Naive thymus-derived CD4-positive, alpha-beta T cell (primary cell): ENCODE data around the gene EIF4E1B. TPM values are rescaled to one million over a fixed set of nuclear protein-coding genes. Genes with fewer than 3 reads are reported as not detected.

ENCODE experiments used
- ATAC-seq: fragments of 150-1000 bp; cut with Tn5 transposase; 2 replicates; pipeline ENCODE4 v1.10.0; 2021; ENCODE audit warnings: mild to moderate bottlenecking, moderate library complexity
- CTCF ChIA-PET: fragments of 350-600 bp; sonication (Branson Sonifier 250); formaldehyde crosslinking; loops from one replicate; lab custom pipeline; 2021; ENCODE audit warnings: antibody characterized with exemption; lab: Charles Lee
- POLR2A ChIA-PET: fragments of 350-600 bp; sonication (Branson Sonifier 250); formaldehyde crosslinking; loops from one replicate; lab custom pipeline; 2021; ENCODE audit warnings: antibody characterized with exemption, inconsistent platforms; lab: Charles Lee
- DNase-seq, 9 donors: peaks; one replicate each; pipeline versions ENCODE4 v3.0.0 to v3.0.0-alpha.2; 2020 to 2022; ENCODE audit warnings: mixed read lengths in 1 of 9
- H3K27ac ChIP-seq: one replicate; pipeline ENCODE4 v1.7.0; 2013; ENCODE audit warnings: mild to moderate bottlenecking, low read depth, low read length, moderate library complexity
- H3K27me3 ChIP-seq, 2 donors: one replicate each; pipeline ENCODE4 v1.7.0; 2013; ENCODE audit warnings: low read length in 2 of 2, mild to moderate bottlenecking in 2 of 2, moderate library complexity in 2 of 2; ENCODE audit not compliant: control insufficient read depth in 2 of 2, insufficient read depth in 2 of 2
- H3K36me3 ChIP-seq, 3 experiments: 1 replicate in 2 of 3; 2 replicates in 1 of 3; pipeline ENCODE4 v1.7.0; 2013; ENCODE audit warnings: low read length in 3 of 3, mild to moderate bottlenecking in 3 of 3, moderate library complexity in 1 of 3; ENCODE audit not compliant: insufficient read depth in 3 of 3, control insufficient read depth in 2 of 3
- H3K4me1 ChIP-seq, 2 donors: one replicate each; pipeline ENCODE4 v1.7.0; 2013; ENCODE audit warnings: low read length in 2 of 2, mild to moderate bottlenecking in 2 of 2, moderate library complexity in 1 of 2; ENCODE audit not compliant: control insufficient read depth in 2 of 2, insufficient read depth in 2 of 2
- H3K4me3 ChIP-seq: 2 replicates; pipeline ENCODE4 v1.7.0; 2013; ENCODE audit warnings: mild to moderate bottlenecking, low read length
- H3K9me3 ChIP-seq, 3 experiments: 1 replicate in 2 of 3; 2 replicates in 1 of 3; pipeline ENCODE4 v1.7.0; 2013; ENCODE audit warnings: low read length in 3 of 3; ENCODE audit not compliant: control insufficient read depth in 2 of 3
- H3K27ac Mint-ChIP-seq, 9 donors: one replicate each; pipeline ENCODE4 v1.8.0; 2020 to 2022; ENCODE audit warnings: mixed read lengths in 9 of 9, mild to moderate bottlenecking in 8 of 9, moderate library complexity in 5 of 9, inconsistent platforms in 2 of 9
- H3K27me3 Mint-ChIP-seq, 5 donors: one replicate each; pipeline ENCODE4 v1.8.0; 2021 to 2022; ENCODE audit warnings: mixed read lengths in 5 of 5, mild to moderate bottlenecking in 1 of 5
- H3K36me3 Mint-ChIP-seq, 5 donors: one replicate each; pipeline ENCODE4 v1.8.0; 2020 to 2022; ENCODE audit warnings: mixed read lengths in 5 of 5, mild to moderate bottlenecking in 3 of 5, inconsistent platforms in 1 of 5
- H3K4me1 Mint-ChIP-seq, 7 donors: one replicate each; pipeline ENCODE4 v1.8.0; 2020 to 2022; ENCODE audit warnings: mixed read lengths in 7 of 7, mild to moderate bottlenecking in 3 of 7, inconsistent platforms in 1 of 7
- H3K4me3 Mint-ChIP-seq, 10 donors: one replicate each; pipeline ENCODE4 v1.8.0; 2020 to 2022; ENCODE audit warnings: mild to moderate bottlenecking in 10 of 10, mixed read lengths in 10 of 10, moderate library complexity in 6 of 10, inconsistent platforms in 2 of 10
- H3K9me3 Mint-ChIP-seq, 11 donors: one replicate each; pipeline ENCODE4 v1.8.0; 2020 to 2022; ENCODE audit warnings: mixed read lengths in 11 of 11, mild to moderate bottlenecking in 4 of 11, inconsistent platforms in 1 of 11, moderate library complexity in 1 of 11
- intact Hi-C, 2 donors: fragments of 100-400 bp; cut with micrococcal nuclease; formaldehyde crosslinking; loops; one replicate each; pipeline ENCODE4 v1.15.1; 2023
- polyA plus RNA-seq, 2 donors: library from polyadenylated mRNA; unstranded; fragments of 300-500 nt; fragmentation: Illumina TruSeq; gene quantifications; one replicate each; pipeline ENCODE4 v1.2.3, GENCODE V29; 2021
- total RNA-seq, 6 experiments: library from RNA in 5 of 6; stranded (reverse) in 5 of 6; gene quantifications; 1 replicate in 5 of 6; 2 replicates in 1 of 6; pipeline ENCODE4 v1.2.3 and lab custom pipeline; 2021 to 2026

EIF4E1B gene
- total and polyA plus RNA-seq, 7 experiments from 2014 or later, result not detected

DNA sequence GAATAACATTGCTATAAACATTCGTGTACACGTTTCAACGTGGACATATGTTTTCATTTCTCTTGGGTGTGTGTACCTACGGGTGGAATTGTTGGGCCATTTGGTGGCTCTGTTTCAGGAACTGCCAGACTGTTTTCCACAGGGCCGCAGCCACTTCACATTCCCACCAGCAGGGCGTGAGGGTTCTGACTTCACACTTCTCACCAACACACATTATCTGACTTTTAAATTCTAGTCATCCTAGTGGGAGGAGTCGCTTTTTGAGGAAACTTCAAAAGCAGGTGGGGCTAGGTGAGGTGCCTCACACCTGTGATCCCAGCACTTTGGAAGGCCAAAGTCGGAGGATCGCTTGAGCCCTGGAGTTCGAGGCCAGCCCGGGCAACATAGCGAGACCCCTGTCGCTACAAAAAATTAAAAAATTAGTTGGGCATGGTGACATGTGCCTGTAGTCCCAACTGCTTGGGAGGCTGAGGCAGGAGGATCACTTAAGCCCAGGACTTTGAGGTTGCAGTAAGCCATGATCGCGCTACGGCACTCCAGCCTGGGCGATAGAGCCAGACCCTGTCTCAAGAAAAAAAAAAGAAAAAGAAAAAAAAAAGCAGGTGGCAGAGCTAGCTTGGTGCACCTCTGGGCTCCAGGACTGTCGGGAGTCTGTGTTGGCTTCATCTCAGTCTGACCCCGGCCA is 45.3 kb downstream of the EIF4E1B start:
- Mint-ChIP-seq H3K36me3 (no peaks in the 10 kb centered on the region), H3K27ac (no peak overlapping the region), H3K4me3 (no peak overlapping the region), H3K27me3 (peaks cover 32 to 47% (median 38%) of the 10 kb centered on the region in 5 donors), H3K9me3 (no peaks in the 10 kb centered on the region), H3K4me1 (peaks cover 0 to 8% (median 0%) of the 10 kb centered on the region in 7 donors)
- Histone ChIP-seq H3K9me3 (no peaks in the 10 kb centered on the region), H3K36me3 (no peaks in the 10 kb centered on the region), H3K27me3 (no peaks in the 10 kb centered on the region), H3K4me1 (no peaks in the 10 kb centered on the region), H3K4me3 (no peak overlapping the region), H3K27ac (no peak overlapping the region)
- CTCF ChIA-PET, result no interaction called here
- POLR2A ChIA-PET, result no interaction called here
- ATAC-seq (no peak), DNase-seq (no peak)
- intact Hi-C loops, result no loop called here

DNA sequence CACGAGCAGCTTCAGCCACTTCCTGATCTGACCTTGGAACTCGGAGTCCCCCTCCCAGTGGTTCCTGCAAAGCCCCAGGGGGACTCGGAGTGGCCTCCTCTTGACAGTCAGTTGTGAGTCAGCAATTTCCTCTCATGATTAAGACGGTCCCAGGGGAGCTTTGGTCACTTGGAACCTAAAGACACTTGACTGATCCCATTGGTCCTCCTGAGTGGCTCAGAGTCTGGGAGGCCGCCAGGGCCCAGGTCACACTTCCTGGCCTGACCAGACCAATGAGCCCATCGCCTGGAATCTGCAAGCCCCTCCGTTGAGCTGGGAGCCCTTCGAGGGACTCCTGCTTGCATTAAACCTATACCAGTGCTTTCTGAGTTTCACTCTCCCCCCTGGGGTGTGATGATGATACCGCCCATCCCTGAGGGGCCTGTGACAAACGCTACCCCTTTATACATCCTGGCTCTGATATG is 45.9 kb downstream of the EIF4E1B start:
- Mint-ChIP-seq H3K27me3 (peaks cover 29 to 51% (median 39%) of the 10 kb centered on the region in 5 donors), H3K36me3 (no peaks in the 10 kb centered on the region), H3K27ac (no peak overlapping the region), H3K9me3 (no peaks in the 10 kb centered on the region), H3K4me3 (no peak overlapping the region), H3K4me1 (peaks cover 0 to 8% (median 0%) of the 10 kb centered on the region in 7 donors)
- Histone ChIP-seq H3K27me3 (no peaks in the 10 kb centered on the region), H3K4me3 (no peak overlapping the region), H3K9me3 (no peaks in the 10 kb centered on the region), H3K27ac (no peak overlapping the region), H3K4me1 (no peaks in the 10 kb centered on the region), H3K36me3 (no peaks in the 10 kb centered on the region)
- ChIA-PET CTCF (no interaction called here), POLR2A (no interaction called here)
- DNase-seq (no peak), ATAC-seq (no peak)
- intact Hi-C loops, result no loop called here

DNA sequence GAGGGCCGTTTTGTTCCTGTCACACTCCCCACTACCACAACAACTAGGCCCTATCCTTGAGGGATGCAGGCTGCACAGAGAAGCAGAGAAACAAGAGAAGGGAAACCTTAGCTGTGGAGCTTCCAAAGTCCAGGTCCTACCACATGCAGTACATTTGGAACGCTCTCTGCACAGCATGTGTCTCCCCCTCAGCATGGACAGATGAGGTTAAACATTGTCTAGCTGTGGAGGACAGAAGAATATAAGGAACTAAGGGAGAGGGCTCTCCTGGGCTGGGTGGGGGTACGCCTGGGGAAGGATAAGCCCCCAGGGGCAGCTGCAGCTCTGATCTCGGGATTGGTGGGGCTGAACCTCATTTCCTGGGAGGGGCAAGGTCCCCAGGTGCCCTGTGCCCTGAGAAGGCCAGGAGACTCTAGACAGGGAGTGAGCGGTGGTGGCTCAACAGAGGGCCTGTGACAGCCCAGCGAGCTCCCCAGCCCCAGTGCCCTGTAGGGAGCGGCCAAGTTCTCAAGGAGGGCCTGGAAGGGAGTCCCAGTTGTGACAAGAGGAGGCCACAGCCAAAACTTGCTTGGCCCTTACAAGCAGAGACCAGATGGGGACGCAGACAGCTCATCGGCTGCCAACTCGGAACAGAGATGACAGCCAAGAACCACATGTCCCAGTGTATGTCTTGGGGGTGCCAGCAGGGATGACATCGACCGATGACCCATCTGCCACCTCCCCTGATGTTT is 46.9 kb downstream of the EIF4E1B start:
- ATAC-seq (no peak), DNase-seq (no peak)
- H3K36me3 ChIP-seq, result no peaks in the 10 kb centered on the region
- H3K4me1 ChIP-seq, result no peaks in the 10 kb centered on the region
- peaks cover 0 to 8% (median 0%) of the 10 kb centered on the region in 7 donors for H3K4me1 Mint-ChIP-seq
- no peak overlapping the region for H3K4me3 Mint-ChIP-seq
- no peak overlapping the region for H3K4me3 ChIP-seq
- H3K9me3 Mint-ChIP-seq, result no peaks in the 10 kb centered on the region
- no peaks in the 10 kb centered on the region for H3K36me3 Mint-ChIP-seq
- H3K27ac ChIP-seq, result no peak overlapping the region
- intact Hi-C loops, result no loop called here
- H3K27me3 Mint-ChIP-seq, result peaks cover 35 to 55% (median 46%) of the 10 kb centered on the region in 5 donors
- H3K27ac Mint-ChIP-seq, result no peak overlapping the region
- CTCF ChIA-PET, result no interaction called here
- peaks cover 0 to 3% of the 10 kb centered on the region in 2 donors for H3K27me3 ChIP-seq
- POLR2A ChIA-PET, result no interaction called here
- H3K9me3 ChIP-seq, result no peaks in the 10 kb centered on the region

DNA sequence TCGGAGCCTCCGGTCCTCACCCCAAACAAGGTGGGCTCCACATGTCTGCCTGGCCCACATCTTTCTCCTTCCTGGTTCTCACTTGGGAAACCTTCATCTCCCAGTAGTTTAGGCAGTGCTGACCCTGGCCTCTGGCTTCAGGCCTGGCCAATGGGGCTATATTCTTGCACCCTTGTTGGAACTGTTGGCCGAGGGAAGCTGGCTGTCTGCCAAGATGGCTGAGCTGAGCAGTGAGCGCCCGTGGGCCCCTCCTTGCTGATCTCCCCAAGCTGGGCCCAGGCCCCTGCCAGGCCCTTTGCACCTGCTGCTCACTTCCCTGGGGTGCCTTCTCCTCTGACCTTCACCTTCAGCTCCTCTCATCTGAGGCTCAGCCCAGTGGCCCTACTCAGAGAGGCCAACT is 48.1 kb downstream of the EIF4E1B start:
- Mint-ChIP-seq H3K4me3 (peak overlapping the region in 1 of 10 donors; percentile 0), H3K36me3 (no peaks in the 10 kb centered on the region), H3K27me3 (peaks cover 45 to 63% (median 54%) of the 10 kb centered on the region in 5 donors), H3K4me1 (peaks cover 0 to 7% (median 0%) of the 10 kb centered on the region in 7 donors), H3K27ac (no peak overlapping the region), H3K9me3 (peaks cover 0 to 4% (median 0%) of the 10 kb centered on the region in 11 donors)
- Histone ChIP-seq H3K27me3 (peaks cover 0 to 3% of the 10 kb centered on the region in 2 donors), H3K4me1 (no peaks in the 10 kb centered on the region), H3K27ac (no peak overlapping the region), H3K4me3 (no peak overlapping the region), H3K9me3 (no peaks in the 10 kb centered on the region), H3K36me3 (no peaks in the 10 kb centered on the region)
- ChIA-PET POLR2A (no interaction called here), CTCF (no interaction called here)
- ATAC-seq (no peak), DNase-seq (no peak)
- intact Hi-C loops, result no loop called here

DNA sequence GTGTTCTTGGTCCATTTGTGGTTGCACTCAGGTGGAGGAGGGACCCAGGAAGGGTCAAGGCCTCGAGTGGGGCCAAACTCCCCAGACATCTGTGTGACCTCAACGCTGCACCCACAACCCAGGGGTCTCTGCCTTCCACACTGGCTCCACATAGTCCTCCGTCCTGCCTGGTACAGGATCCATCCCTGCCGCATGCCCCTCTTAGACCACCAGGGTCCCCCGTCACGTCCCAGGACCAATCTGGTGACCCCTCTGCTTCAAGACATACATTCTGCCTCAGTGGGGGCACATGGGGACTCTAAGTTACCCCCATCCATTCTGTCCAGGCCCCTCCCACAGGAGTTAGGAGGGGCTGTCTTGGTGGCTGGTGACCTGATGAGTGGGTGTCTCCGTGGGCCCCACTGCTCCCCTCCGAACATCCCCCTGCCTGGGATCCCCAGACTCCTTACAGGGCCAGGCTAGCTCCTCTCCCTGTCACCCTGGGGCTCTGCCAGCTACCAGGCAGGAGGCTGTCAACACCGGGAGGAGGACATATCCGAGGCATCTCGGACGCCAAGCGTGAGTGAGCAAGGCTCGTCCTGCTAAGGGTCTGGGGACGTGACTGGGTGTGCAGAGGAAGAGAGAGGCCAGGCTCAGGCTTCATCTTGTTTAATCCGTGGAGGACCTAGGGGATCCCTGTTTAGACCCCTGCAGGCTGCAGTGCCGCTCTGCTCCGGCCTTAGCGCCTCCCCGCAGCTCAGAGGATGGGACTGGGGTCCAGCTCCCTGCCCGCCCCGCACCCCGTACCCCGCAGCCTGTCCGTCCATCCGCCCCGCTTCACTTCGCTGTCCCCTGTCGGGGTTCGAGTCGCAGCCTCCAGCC is 49.1 kb downstream of the EIF4E1B start:
- Mint-ChIP-seq H3K36me3 (peaks cover 0 to 3% (median 0%) of the 10 kb centered on the region in 5 donors), H3K27me3 (peaks cover 51 to 62% (median 59%) of the 10 kb centered on the region in 5 donors), H3K9me3 (peaks cover 0 to 10% (median 5%) of the 10 kb centered on the region in 11 donors), H3K4me3 (no peak overlapping the region), H3K4me1 (peaks cover 0 to 5% (median 0%) of the 10 kb centered on the region in 7 donors), H3K27ac (no peak overlapping the region)
- CTCF ChIA-PET, result no interaction called here
- no peak overlapping the region for H3K27ac ChIP-seq
- no peak overlapping the region for H3K4me3 ChIP-seq
- ATAC-seq, result no peak
- no peaks in the 10 kb centered on the region for H3K4me1 ChIP-seq
- H3K36me3 ChIP-seq, result no peaks in the 10 kb centered on the region
- intact Hi-C loops, result no loop called here
- POLR2A ChIA-PET, result no interaction called here
- peaks cover 0 to 3% of the 10 kb centered on the region in 2 donors for H3K27me3 ChIP-seq
- DNase-seq, result no peak
- H3K9me3 ChIP-seq, result no peaks in the 10 kb centered on the region

DNA sequence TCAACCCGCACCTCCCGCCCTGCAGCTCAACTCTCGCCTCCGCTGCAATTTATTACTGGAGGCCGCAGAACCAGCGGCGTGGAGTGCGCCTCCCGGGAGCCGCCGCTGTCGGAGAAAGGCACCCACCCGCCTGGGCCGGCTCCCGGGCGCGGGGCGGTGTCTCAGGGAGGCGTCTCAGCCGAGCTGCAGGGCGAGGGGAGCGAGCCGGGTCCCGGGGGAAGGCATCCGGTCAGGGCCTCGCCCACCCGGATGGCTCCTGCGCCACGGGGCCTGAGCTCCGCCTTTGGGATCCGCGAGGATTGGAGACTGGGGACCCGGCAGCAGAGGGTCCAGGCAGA is 49.7 kb downstream of the EIF4E1B start:
- Histone ChIP-seq H3K9me3 (no peaks in the 10 kb centered on the region), H3K27me3 (peaks cover 0 to 3% of the 10 kb centered on the region in 2 donors), H3K27ac (no peak overlapping the region), H3K4me3 (no peak overlapping the region), H3K4me1 (no peaks in the 10 kb centered on the region), H3K36me3 (no peaks in the 10 kb centered on the region)
- ChIA-PET CTCF (no interaction called here), POLR2A (no interaction called here)
- DNase-seq, result no peak
- H3K4me1 Mint-ChIP-seq, result peaks cover 0 to 5% (median 0%) of the 10 kb centered on the region in 7 donors
- intact Hi-C loops, result no loop called here
- peaks cover 55 to 67% (median 62%) of the 10 kb centered on the region in 5 donors for H3K27me3 Mint-ChIP-seq
- no peak for ATAC-seq
- no peak overlapping the region for H3K27ac Mint-ChIP-seq
- H3K9me3 Mint-ChIP-seq, result peaks cover 4 to 16% (median 9%) of the 10 kb centered on the region in 11 donors
- peaks cover 0 to 7% (median 3%) of the 10 kb centered on the region in 5 donors for H3K36me3 Mint-ChIP-seq
- H3K4me3 Mint-ChIP-seq, result no peak overlapping the region
